Prostate gland (tissue), 2 donors: Measurements from ENCODE around the gene SRP9. TPM values are rescaled to one million over a fixed set of nuclear protein-coding genes. Genes with fewer than 3 reads are reported as not detected.

Source experiments
- DNase-seq: peaks from one replicate; pipeline ENCODE4 v3.0.0-alpha.2; 2019; ENCODE audit warnings: low spot score
- H3K27ac ChIP-seq, 2 donors: fragments of 200-600 bp; sonication (generic); 2 replicates each; pipeline ENCODE4 v1.5.1; 2017 to 2019
- H3K27me3 ChIP-seq: fragments of 200-600 bp; sonication (generic); replicated peaks from 2 replicates; pipeline ENCODE4 v1.5.1; 2019; ENCODE audit not compliant: insufficient read depth
- H3K36me3 ChIP-seq, 2 donors: fragments of 200-600 bp; sonication (generic); 1 replicate in 1 of 2; 2 replicates in 1 of 2; pipeline versions ENCODE4 v1.5.1 to v1.8.1; 2017 to 2019
- H3K4me1 ChIP-seq: fragments of 200-600 bp; sonication (generic); replicated peaks from 2 replicates; pipeline ENCODE4 v1.5.1; 2019
- H3K4me3 ChIP-seq, 2 donors: fragments of 200-600 bp; sonication (generic); 2 replicates each; pipeline ENCODE4 v1.5.1; 2017 to 2019
- H3K9me3 ChIP-seq: fragments of 200-600 bp; sonication (generic); 2 replicates; pipeline ENCODE4 v1.5.1; 2017
- CTCF ChIP-seq, 4 experiments: fragments of 200-600 bp in 2 of 4; fragments of 450-650 bp in 2 of 4; sonication (generic) in 2 of 4; IDR thresholded peaks; 1 replicate in 3 of 4; 2 replicates in 1 of 4; pipeline ENCODE4 v1.5.1; 2016 to 2019; ENCODE audit warnings: antibody characterized with exemption in 4 of 4, mild to moderate bottlenecking in 2 of 4, moderate library complexity in 2 of 4
- POLR2A ChIP-seq: fragments of 450-650 bp; IDR thresholded peaks from one replicate; pipeline ENCODE4 v1.6.1; 2016; ENCODE audit warnings: antibody characterized with exemption, mild to moderate bottlenecking
- POLR2AphosphoS5 ChIP-seq: sonication (generic); formaldehyde crosslinking; IDR thresholded peaks from one replicate; pipeline ENCODE4 v1.6.1; 2017; ENCODE audit warnings: antibody characterized with exemption
- WGBS: methylation state at CpG from one replicate; pipeline ENCODE4 v1.1.5; 2018; 5-methylcytosine and 5-hydroxymethylcytosine counted together
- intact Hi-C: fragments of 100-400 bp; cut with DNase I; formaldehyde crosslinking; loops from one replicate; pipeline ENCODE4 v1.14.2; 2022
- total RNA-seq, 2 donors: library from RNA; depleted of rRNA; stranded (reverse); fragments of >200 nt; gene quantifications; one replicate each; pipeline ENCODE4 v1.1.0, GENCODE V29; 2016

Gene SRP9
- total RNA-seq, 2 donors from 2014 or later, result 168 to 324 TPM

GRCh38 chr1:225748529-225748928, 29.1 kb upstream of the SRP9 start:
- no peak overlapping the region for H3K4me3 ChIP-seq
- no peaks in the 10 kb centered on the region for H3K4me1 ChIP-seq
- H3K36me3 ChIP-seq, result no peaks in the 10 kb centered on the region
- intact Hi-C loops, result loop anchor here (5.0 kb wide), 1 partner anchor 86 kb away; no protein-coding TSS in a partner anchor
- no peak for DNase-seq
- peak overlapping the region in 1 of 2 donors; percentile 2 for H3K27ac ChIP-seq
- no peaks in the 10 kb centered on the region for H3K9me3 ChIP-seq
- H3K27me3 ChIP-seq, result no peaks in the 10 kb centered on the region
- no peak for TF ChIP-seq POLR2AphosphoS5
- 41% methylated on average over 10 of the region's 10 CpGs for WGBS

- 92% methylated on average over 3 of the region's 3 CpGs for WGBS
- DNase-seq, result no peak
- H3K4me1 ChIP-seq, result no peaks in the 10 kb centered on the region
- intact Hi-C loops, result loop anchor here (5.0 kb wide), 1 partner anchor 87 kb away; no protein-coding TSS in a partner anchor
- H3K27me3 ChIP-seq, result no peaks in the 10 kb centered on the region
- H3K4me3 ChIP-seq, result no peak overlapping the region
- H3K9me3 ChIP-seq, result no peaks in the 10 kb centered on the region
- H3K27ac ChIP-seq, result no peak overlapping the region
- no peaks in the 10 kb centered on the region for H3K36me3 ChIP-seq
- TF ChIP-seq CTCF (IDR thresholded peaks at IDR 0.05) (no peak), POLR2A (no peak), POLR2AphosphoS5 (no peak)
Measured at GRCh38 chr1:225749706-225750105, 27.9 kb upstream of the SRP9 start.

- Histone ChIP-seq H3K27me3 (no peaks in the 10 kb centered on the region), H3K4me1 (no peaks in the 10 kb centered on the region), H3K9me3 (no peaks in the 10 kb centered on the region), H3K4me3 (no peak overlapping the region), H3K27ac (no peak overlapping the region), H3K36me3 (no peaks in the 10 kb centered on the region)
- TF ChIP-seq CTCF (IDR thresholded peaks at IDR 0.05), result no peak
- TF ChIP-seq POLR2AphosphoS5, result no peak
- no peak for TF ChIP-seq POLR2A
- whole genome bisulfite sequencing, result 59% methylated on average over 4 of the region's 4 CpGs
- no peak for DNase-seq
- intact Hi-C loops, result no loop called here
Measured at GRCh38 chr1:225750420-225750819, 27.2 kb upstream of the SRP9 start.

GRCh38 chr1:225750875-225751824, 26.5 kb upstream of the SRP9 start:
- no peak overlapping the region for H3K27ac ChIP-seq
- 53% methylated on average over 11 of the region's 11 CpGs for WGBS

GRCh38 chr1:225752245-225752644, 25.4 kb upstream of the SRP9 start:
- Histone ChIP-seq H3K36me3 (no peaks in the 10 kb centered on the region), H3K27me3 (no peaks in the 10 kb centered on the region), H3K4me1 (no peaks in the 10 kb centered on the region), H3K27ac (no peak overlapping the region), H3K4me3 (no peak overlapping the region), H3K9me3 (no peaks in the 10 kb centered on the region)
- intact Hi-C loops, result no loop called here
- 90% methylated on average over 1 of the region's 1 CpG for WGBS
- TF ChIP-seq POLR2AphosphoS5 (no peak), POLR2A (no peak), CTCF (IDR thresholded peaks at IDR 0.05) (no peak)
- DNase-seq, result no peak

More at GRCh38 chr1:225750875-225751824, 26.5 kb upstream of the SRP9 start:
- no peaks in the 10 kb centered on the region for H3K27me3 ChIP-seq
- no peaks in the 10 kb centered on the region for H3K36me3 ChIP-seq
- no peak for TF ChIP-seq POLR2A
- no peaks in the 10 kb centered on the region for H3K4me1 ChIP-seq
- no peak for DNase-seq
- no peaks in the 10 kb centered on the region for H3K9me3 ChIP-seq
- H3K4me3 ChIP-seq, result no peak overlapping the region
- intact Hi-C loops, result no loop called here
